ENCODE measurements around the gene KRTAP10-3. TPM values are rescaled to one million over a fixed set of nuclear protein-coding genes. Genes with fewer than 3 reads are reported as not detected.

Gene KRTAP10-3
- total RNA-seq, 6 donors from 2014 or later: not detected

DNA sequence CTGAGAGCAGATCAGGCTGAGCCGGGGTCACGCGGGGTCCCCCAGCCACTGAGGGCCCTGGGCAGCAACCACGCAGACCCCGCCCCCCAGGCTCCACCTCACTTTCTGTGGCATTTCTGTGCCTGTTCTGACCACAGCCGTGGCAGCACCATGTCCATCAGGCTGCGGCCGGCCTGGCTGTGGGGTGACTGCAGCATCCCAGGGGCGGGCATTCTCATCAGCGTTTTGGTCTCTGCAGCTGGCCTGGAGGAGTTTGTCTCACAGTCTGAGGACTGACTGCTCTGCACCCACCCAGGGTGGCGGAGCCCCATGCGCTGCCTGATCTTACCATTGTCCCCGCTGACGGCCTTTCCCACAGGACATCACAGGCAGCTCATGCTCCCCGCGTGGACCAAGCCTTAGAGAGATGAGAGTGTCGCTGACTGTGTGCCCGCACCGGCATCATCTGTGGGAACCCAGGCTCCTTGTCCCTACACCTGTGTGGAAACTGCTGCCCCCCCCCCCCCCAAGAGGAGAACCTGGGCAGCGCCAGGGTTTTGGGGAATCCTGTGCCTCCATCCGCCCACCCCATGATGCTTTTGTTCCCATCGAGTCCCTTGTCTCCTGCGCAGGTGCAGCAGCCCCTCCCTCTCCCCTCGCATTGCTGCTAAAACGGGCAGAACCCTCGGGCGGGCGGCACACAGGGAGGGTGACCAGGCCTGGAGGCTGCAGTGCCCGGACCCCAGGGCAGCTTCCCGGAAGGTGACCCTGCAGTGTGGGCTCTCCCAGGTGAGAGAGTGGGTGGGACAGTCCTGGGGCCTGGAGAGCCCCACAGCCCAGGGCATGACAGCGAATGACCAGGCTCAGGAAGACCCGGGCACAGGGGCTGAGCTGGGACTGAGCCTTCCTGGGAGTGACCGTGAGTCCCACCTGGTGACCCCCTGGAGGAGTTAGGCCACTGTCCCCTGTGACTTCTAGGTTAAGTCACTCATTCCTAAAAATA is 20.4 kb downstream of the KRTAP10-3 start:
- H3K27me3 ChIP-seq: no peaks in the 10 kb centered on the region
- no peaks in the 10 kb centered on the region for H3K4me1 ChIP-seq
- no peak overlapping the region for H3K4me3 ChIP-seq
- no peaks in the 10 kb centered on the region for H3K36me3 ChIP-seq
- H3K27ac ChIP-seq: no peak overlapping the region
- DNase-seq (peak in 1 of 2 donors; percentile 72), ATAC-seq (ENCODE audit: low FRiP score in 2 of 2) (peak in 1 of 2 donors; percentile 60)
- H3K9me3 ChIP-seq: peaks cover 0 to 6% (median 0%) of the 10 kb centered on the region in 4 donors
- 92% methylated on average over 15 to 29 of the region's 33 CpGs for WGBS, 2 donors
- TF ChIP-seq EP300 (IDR thresholded peaks at IDR 0.05) (no peak), POLR2AphosphoS5 (IDR thresholded peaks at IDR 0.05) (no peak), POLR2A (IDR thresholded peaks at IDR 0.05) (no peak)
- TF ChIP-seq, protein P1, sequence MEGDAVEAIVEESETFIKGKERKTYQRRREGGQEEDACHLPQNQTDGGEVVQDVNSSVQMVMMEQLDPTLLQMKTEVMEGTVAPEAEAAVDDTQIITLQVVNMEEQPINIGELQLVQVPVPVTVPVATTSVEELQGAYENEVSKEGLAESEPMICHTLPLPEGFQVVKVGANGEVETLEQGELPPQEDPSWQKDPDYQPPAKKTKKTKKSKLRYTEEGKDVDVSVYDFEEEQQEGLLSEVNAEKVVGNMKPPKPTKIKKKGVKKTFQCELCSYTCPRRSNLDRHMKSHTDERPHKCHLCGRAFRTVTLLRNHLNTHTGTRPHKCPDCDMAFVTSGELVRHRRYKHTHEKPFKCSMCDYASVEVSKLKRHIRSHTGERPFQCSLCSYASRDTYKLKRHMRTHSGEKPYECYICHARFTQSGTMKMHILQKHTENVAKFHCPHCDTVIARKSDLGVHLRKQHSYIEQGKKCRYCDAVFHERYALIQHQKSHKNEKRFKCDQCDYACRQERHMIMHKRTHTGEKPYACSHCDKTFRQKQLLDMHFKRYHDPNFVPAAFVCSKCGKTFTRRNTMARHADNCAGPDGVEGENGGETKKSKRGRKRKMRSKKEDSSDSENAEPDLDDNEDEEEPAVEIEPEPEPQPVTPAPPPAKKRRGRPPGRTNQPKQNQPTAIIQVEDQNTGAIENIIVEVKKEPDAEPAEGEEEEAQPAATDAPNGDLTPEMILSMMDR (IDR thresholded peaks at IDR 0.05): no peak

DNA sequence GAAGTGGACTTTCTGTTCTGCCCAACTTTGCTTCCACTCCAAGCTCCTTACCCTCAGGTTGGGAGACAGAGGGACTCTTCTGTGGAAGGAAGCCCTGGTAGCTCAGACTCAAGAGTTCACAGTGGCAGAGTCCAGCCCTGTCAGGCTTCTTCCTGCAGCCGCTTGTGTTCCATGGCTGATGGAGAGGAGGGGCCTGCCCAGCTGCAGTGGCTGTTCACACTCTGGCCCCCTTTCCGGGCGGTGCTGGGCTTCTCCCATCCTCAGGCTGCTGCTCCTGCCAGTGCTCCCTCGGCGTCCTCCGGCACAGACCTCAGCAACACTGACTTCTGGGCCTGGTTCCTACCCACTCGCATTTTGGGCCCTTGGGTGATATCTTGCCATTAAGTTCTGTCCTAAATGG is 22.6 kb downstream of the KRTAP10-3 start:
- ATAC-seq (ENCODE audit: low FRiP score in 2 of 2) (no peak), DNase-seq (no peak)
- no peaks in the 10 kb centered on the region for H3K4me1 ChIP-seq
- TF ChIP-seq, protein P1 (IDR thresholded peaks at IDR 0.05): no peak
- no peak for TF ChIP-seq POLR2AphosphoS5 (IDR thresholded peaks at IDR 0.05)
- TF ChIP-seq POLR2A (IDR thresholded peaks at IDR 0.05): no peak
- no peak for TF ChIP-seq EP300 (IDR thresholded peaks at IDR 0.05)
- no peaks in the 10 kb centered on the region for H3K36me3 ChIP-seq
- H3K27me3 ChIP-seq: no peaks in the 10 kb centered on the region
- no peak overlapping the region for H3K27ac ChIP-seq
- H3K9me3 ChIP-seq: no peaks in the 10 kb centered on the region
- no peak overlapping the region for H3K4me3 ChIP-seq
- WGBS, 2 donors: 62 to 73% methylated on average over 7 of the region's 7 CpGs

DNA sequence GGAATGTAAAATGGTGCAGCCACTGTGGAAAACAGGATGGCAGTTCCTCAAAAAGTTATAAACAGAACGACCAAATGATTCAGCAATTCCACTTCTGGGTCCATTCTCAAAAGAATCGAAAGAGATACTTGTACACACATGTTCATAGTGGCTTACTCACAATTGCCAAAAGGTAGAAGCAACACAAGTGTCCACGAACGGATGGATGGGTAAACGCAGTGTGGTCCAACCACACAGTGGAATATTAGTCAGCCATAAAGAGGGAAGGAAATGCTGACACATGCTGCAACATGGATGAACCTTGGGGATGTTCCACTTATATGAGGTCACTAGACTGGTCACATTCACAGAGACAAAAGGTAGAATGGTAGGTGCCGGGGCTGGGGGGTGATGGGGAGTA is 23.9 kb downstream of the KRTAP10-3 start:
- Histone ChIP-seq H3K4me1 (no peaks in the 10 kb centered on the region), H3K27me3 (no peaks in the 10 kb centered on the region), H3K9me3 (no peaks in the 10 kb centered on the region), H3K36me3 (no peaks in the 10 kb centered on the region), H3K27ac (no peak overlapping the region), H3K4me3 (no peak overlapping the region)
- DNase-seq: no peak
- WGBS, 2 donors: 86 to 91% methylated on average over 6 of the region's 6 CpGs
- TF ChIP-seq EP300 (IDR thresholded peaks at IDR 0.05) (no peak), POLR2A (IDR thresholded peaks at IDR 0.05) (no peak), POLR2AphosphoS5 (IDR thresholded peaks at IDR 0.05) (no peak)
- TF ChIP-seq, protein P1 (IDR thresholded peaks at IDR 0.05): no peak
- ATAC-seq (ENCODE audit: low FRiP score in 2 of 2): no peak

DNA sequence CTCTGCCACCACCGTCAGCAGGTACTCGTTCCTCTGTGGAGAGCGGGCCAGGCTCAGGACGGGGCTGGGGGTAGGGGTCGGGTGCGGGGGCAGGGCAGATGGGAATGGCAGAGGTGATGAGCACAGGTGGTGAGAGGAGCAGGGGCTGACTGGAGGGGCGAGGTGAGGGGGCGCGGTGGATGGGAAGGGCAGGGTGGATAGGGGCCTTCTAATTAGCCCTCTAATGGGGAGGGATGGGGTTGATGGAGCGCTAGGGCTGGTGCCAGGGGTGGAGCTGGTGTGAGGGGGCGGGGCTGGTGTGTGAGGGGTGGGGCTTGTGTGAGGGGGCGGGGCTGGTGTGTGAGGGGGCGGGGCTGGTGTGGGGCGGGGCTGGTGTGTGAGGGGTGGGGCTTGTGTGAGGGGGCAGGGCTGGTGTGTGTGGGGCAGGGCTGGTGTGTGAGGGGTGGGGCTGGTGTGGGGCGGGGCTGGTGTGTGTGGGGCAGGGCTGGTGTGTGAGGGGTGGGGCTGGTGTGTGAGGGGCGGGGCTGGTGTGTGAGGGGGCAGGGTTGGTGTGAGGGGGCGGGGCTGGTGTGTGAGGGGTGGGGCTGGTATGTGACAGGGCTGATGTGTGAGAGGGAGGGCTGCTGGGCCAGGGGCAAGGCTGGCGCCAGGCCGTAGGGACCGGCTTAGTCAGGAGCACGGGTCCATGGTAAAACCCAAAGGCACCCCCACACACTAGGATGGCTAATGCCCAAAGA is 24.5 kb downstream of the KRTAP10-3 start:
- Histone ChIP-seq H3K9me3 (no peaks in the 10 kb centered on the region), H3K27ac (no peak overlapping the region), H3K4me3 (no peak overlapping the region), H3K27me3 (no peaks in the 10 kb centered on the region), H3K4me1 (no peaks in the 10 kb centered on the region), H3K36me3 (no peaks in the 10 kb centered on the region)
- TF ChIP-seq EP300 (IDR thresholded peaks at IDR 0.05) (no peak), POLR2A (IDR thresholded peaks at IDR 0.05) (no peak), POLR2AphosphoS5 (IDR thresholded peaks at IDR 0.05) (no peak)
- TF ChIP-seq, protein P1 (IDR thresholded peaks at IDR 0.05): no peak
- no peak for DNase-seq
- whole genome bisulfite sequencing, 2 donors: 85 to 92% methylated on average over 13 to 14 of the region's 21 CpGs
- no peak for ATAC-seq (ENCODE audit: low FRiP score in 2 of 2)
